HG03520 (cell line): Measurements from ENCODE around the gene CCBE1.
"Not testable (repeated sequence)": the region's sequence is repeated elsewhere in the genome, so short reads cannot be mapped to it uniquely, and the experiment has no call there.

Experiments used
- ATAC-seq: cut with Tn5 transposase; IDR thresholded peaks from one replicate; pipeline ENCODE4 v1.9.1; 2021; ENCODE audit warnings: mild to moderate bottlenecking, moderate library complexity; ENCODE audit not compliant: unreplicated experiment

Gene CCBE1

GRCh38 chr18:59550174-59550516 is 147.1 kb downstream of the CCBE1 start:
- no peak for ATAC-seq

DNA sequence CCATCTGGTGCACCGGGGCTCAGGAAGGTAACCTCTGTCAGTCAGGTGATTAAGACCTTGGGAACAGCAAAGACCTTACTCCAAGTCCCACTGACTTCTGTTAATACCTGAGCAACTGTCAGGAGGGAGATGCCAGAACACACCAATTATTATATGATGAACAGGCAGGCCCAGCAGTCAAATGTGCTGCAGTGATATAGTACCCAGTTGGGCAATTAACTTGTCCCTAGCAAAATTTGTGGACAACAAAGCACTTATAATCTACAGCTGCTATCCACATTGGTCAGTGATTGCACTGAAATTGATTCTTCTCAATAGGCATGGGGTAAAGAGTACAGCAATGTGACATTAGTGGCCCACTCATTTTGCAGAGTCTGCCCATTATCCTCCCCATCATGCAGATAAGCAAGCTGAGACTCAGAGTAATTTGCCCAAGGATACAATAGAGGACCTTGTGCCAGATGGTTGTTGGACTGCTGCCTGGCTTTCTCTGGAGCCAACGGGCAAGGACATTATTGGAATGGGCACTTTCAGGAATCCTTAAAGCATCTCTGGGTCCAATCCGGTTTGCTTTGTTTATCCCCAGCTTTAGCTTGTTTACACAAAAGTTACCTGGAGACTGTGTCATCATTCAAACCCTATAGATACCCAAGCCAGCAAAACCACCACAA is 147.6 kb downstream of the CCBE1 start:
- ATAC-seq, result no peak

- ATAC-seq, result no peak
These were observed 149.5 kb downstream of the CCBE1 start for GRCh38 chr18:59547581-59548182.

GRCh38 chr18:59546188-59546587 is 151.0 kb downstream of the CCBE1 start:
- ATAC-seq, result no peak

DNA sequence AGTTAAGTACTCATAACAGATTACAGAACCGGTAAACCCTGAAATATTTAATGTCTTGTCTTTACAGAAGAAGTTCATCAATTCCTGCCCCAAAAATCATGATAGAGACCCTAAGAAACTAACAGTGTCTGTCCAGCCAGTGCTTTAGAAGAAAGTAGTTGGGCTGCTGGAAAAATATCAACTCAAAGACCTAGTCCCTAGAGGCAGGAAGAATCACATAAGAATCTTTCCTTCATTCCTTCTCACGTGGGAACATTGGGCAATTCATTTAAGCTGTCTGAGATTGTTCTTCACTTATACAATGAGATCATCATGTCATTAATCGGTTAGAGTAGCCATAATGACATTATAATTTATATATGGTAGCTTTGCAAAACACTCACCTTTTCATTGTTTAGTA is 156.4 kb downstream of the CCBE1 start:
- no peak for ATAC-seq

- ATAC-seq, result no peak
These were observed 156.9 kb downstream of the CCBE1 start for GRCh38 chr18:59540346-59540745.

DNA sequence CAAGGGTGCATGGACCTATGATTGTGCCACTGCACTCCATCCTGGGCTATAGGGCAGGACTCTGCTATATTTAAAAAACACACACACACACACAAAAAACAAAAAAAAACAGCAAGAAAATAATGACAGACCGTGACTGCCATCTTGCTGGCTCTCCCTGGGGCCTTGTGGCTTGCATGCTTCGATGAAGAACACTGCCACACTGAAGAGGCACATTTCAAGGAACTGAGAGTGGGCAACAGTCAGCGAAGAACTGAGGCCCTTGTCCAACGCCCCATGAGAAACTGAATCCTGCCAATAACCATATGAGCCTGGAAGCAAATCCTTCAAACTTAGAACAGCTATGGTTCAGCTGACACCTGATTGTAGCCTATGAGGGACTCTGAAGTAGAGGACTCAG is 158.1 kb downstream of the CCBE1 start:
- ATAC-seq, result no peak

GRCh38 chr18:59537579-59537978 is 159.6 kb downstream of the CCBE1 start:
- ATAC-seq, result no peak

- no peak for ATAC-seq
These were observed 161.1 kb downstream of the CCBE1 start for GRCh38 chr18:59536166-59536565.

- ATAC-seq, result no peak
These were observed 162.2 kb downstream of the CCBE1 start for GRCh38 chr18:59535055-59535454.

DNA sequence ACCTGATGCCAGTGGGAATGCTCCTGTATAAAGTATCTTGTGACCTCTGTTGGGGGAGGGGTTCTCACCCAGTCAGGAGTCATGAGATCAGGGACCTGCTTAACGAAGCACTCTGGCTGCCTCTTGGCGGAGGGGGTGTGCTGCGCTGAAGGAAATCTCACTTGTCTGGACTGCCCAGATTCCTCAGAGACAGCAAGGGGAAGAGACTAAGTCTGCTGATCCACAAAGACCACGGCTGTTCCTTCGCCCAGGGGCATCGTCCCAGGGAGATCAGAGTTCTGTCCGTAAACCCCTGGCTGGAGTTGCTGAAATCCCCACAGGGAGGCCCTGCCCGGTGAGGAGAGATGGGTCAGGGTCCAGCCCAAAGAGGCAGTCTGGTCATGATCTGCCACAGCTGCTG is 168.4 kb downstream of the CCBE1 start:
- no peak for ATAC-seq

DNA sequence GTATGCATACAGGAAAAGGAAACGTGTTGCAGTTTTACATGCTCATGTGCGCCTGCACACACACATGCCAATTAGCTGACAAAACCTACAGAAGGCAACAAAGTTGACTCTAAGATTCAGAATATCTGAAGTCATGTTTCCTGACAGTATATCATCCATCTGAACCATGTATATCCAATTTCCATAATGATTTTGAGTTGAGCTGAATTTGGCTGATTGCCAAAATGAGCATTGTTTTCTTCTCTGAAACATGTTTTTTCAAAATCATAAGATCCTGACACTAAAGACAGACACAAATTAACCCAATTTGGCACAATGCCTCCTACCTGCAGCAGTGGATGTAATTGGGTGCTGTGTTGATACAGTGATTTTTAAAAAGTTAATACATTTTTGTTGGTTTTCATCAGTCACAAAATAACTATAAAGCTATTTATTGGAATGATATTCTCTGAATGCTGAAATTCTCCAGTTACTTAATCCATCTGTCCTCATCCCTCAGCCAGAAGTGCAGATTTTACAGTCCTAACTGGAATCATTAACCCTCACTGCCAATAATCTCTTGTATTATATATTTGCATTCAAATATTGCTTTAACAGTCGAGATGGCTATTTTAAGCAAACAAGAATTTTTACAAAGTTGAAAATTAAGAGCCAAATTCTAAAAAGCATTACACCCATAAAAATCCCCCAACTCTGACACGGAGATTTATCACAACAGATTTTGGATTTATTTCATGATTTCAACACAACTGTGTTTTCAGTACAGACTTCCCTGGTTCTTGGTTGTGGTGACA is 176.5 kb downstream of the CCBE1 start:
- ATAC-seq, result no peak

DNA sequence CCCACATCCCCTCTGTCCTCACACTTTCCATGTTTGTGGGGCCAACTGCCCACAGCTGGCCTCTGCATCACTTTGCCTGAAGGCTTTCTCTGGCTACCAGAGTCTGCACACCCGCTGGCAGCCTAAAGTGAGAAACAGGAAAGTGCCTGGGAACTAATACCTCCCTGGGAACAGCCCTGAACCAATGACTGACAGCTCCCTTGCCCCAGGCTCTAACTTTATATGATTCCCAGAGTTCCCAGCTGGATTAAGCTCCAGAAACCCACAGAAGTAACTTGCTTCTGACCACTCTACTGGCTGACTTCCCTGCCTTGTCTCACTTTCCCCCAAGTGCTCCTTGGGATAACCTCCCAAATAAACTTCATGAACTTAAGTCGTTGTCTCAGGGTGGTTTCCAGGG is 178.5 kb downstream of the CCBE1 start:
- no peak for ATAC-seq

- ATAC-seq, result no peak
These were observed 179.6 kb downstream of the CCBE1 start for GRCh38 chr18:59517446-59518165.

DNA sequence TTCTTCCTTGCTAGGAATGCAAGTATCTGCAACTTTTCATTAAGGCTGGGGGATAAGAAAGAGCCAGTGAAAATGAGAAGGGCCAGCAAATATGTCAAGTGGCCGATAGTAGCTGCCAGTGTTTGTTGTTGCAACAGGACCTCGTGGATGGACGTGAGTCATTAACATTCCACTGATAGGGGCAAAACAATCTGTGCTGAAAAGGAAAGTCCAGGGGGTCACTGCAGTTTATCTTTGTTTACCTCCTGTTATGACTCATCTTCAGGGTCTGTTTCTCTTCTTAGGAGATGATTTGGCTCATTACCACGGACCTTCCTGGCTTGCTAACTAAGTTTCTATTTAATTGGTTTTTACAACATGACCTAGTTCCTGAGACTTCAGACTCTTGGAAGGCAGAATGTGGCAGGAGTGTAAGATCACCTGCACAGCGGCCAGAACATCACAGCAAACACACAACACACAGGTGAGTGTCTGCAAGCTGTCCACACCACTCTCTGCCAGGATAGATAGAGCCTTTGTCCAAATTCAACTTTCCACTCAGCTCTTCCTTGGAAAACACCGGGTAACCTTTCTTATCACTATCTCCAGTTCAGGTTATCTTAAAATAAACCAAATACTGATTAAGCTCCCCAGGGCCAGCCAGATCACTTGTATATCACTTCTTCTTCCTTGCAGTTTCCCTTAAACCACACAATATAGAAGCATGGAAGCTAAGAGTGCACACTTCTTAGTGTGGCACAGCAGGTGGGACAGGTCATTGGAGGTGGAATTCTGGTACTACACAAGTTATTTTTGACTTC is 180.7 kb downstream of the CCBE1 start:
- ATAC-seq, result no peak

- not testable (repeated sequence) for ATAC-seq
These were observed 181.3 kb downstream of the CCBE1 start for GRCh38 chr18:59515956-59516355.

DNA sequence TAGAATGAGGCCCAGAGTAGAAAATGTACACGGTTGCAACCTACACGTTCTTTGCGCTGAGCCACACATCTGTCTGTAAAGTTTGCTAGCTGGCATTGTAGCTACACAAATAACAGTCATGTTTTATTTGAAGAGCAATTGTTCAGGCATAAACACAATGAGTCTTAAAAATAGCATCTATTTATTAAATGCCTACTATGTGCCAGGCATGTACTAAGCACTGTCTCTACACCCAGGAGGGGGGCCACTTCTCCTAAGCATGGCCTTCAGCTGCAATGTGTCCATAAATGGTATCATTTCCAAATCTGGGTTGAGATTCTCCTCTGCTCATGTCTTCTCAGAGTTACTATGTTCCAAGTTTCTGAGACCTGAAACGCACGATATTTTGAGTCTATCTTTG is 182.1 kb downstream of the CCBE1 start:
- ATAC-seq, result no peak

GRCh38 chr18:59514203-59514602 is 183.0 kb downstream of the CCBE1 start:
- no peak for ATAC-seq

- no peak for ATAC-seq
These were observed 185.0 kb downstream of the CCBE1 start for GRCh38 chr18:59512025-59512755.
